VCaP (cell line): ENCODE results near the gene TM6SF1.
"Not testable (repeated sequence)": the region's sequence is repeated elsewhere in the genome, so short reads cannot be mapped to it uniquely, and the experiment has no call there.

Experiments used
- H3K27ac ChIP-seq: fragments of 450-650 bp; 2 replicates; pipeline ENCODE4 v1.5.1; 2017
- CTCF ChIP-seq: fragments of 450-650 bp; conservative IDR thresholded peaks from 2 replicates; pipeline ENCODE4 v1.5.1; 2017; ENCODE audit warnings: mild to moderate bottlenecking, moderate library complexity

Gene TM6SF1

GRCh38 chr15:83158393-83158792 is 50.9 kb downstream of the TM6SF1 start:
- H3K27ac ChIP-seq: no peak overlapping the region
- TF ChIP-seq CTCF: no peak

- H3K27ac ChIP-seq: no peak overlapping the region
- TF ChIP-seq CTCF: no peak
Observed at GRCh38 chr15:83160741-83161140, 53.3 kb downstream of the TM6SF1 start.

GRCh38 chr15:83163032-83163431 is 55.6 kb downstream of the TM6SF1 start:
- no peak for TF ChIP-seq CTCF
- H3K27ac ChIP-seq: peak overlapping the region; percentile 1; the same call in 1 of the 2 replicates

GRCh38 chr15:83164111-83164770 is 56.8 kb downstream of the TM6SF1 start:
- H3K27ac ChIP-seq: no peak overlapping the region
- TF ChIP-seq CTCF: no peak

- no peak for TF ChIP-seq CTCF
- no peak overlapping the region for H3K27ac ChIP-seq
Observed at GRCh38 chr15:83164771-83165404, 57.4 kb downstream of the TM6SF1 start.

- no peak overlapping the region for H3K27ac ChIP-seq
- TF ChIP-seq CTCF: no peak
Observed at GRCh38 chr15:83166218-83166617, 58.8 kb downstream of the TM6SF1 start.

GRCh38 chr15:83166830-83167229 is 59.4 kb downstream of the TM6SF1 start:
- no peak overlapping the region for H3K27ac ChIP-seq
- no peak for TF ChIP-seq CTCF

GRCh38 chr15:83169576-83169975 is 62.1 kb downstream of the TM6SF1 start:
- not testable (repeated sequence) for H3K27ac ChIP-seq
